Posterior vena cava (tissue), 2 donors: ENCODE measurements around the gene DDB1. TPM values are rescaled to one million over a fixed set of nuclear protein-coding genes. Genes with fewer than 3 reads are reported as not detected.

Experiments used
- DNase-seq: peaks from one replicate; pipeline ENCODE4 v3.0.0-alpha.2; 2020; ENCODE audit warnings: low spot score
- intact Hi-C, 2 donors: fragments of 100-400 bp; cut with DNase I; formaldehyde crosslinking; loops; one replicate each; pipeline versions ENCODE4 v1.14.1 to v1.14.2; 2022 to 2023
- total RNA-seq, 2 donors: library from RNA; stranded (reverse); fragmentation: NEBNext Ultra II Directional; extraction: Animal tissue kit (Norgen Biotek cat#: 25700); gene quantifications; one replicate each; pipeline ENCODE4 v1.2.1, GENCODE V29; 2021
- donor health status: DM: yes; HTN: yes; CAD: no.
- donor health status: DM: yes; HTN: yes; CAD: no.

DDB1 gene
- total RNA-seq, 2 donors from 2014 or later = 142 to 151 TPM

DNA sequence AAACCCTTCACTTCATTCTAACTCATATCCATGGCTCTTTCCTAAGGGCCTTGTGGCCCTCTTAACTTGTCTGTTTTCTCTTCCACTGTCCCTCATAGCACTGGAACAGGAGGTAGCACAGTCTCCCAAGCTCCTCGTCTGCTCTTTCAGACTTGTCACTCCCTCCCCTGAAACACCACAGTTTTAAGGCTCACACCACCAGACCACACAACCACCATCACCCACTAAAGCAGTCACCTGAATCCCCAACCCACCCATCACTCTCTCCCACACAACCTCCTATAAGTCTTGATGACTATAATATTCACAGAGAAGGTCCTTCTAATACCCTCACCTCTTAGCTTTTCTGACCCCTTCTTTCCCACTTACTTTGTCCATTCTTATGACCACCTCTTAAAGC, 26.7 kb downstream of the DDB1 start:
- DNase-seq = no peak
- intact Hi-C loops = no loop called here

DNA sequence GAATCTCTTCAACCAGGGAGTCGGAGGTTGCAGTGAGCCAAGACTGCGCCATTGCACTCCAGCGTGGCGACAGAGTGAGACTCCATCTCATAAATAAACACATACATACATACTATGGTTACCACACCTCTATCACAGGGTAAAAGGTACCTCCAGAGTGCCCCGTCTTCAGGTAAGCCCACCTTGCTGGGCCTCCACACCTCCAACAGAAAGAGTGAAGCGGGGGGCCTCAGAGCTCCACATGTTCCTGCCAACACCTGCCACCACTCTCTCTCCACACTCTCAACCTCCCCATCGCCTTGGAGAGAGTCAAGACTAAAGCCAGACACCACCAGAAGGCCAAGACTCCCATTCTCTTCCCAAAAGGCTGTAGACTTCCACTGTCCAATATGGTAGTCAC, 27.5 kb downstream of the DDB1 start:
- intact Hi-C loops = no loop called here
- DNase-seq = no peak

DNA sequence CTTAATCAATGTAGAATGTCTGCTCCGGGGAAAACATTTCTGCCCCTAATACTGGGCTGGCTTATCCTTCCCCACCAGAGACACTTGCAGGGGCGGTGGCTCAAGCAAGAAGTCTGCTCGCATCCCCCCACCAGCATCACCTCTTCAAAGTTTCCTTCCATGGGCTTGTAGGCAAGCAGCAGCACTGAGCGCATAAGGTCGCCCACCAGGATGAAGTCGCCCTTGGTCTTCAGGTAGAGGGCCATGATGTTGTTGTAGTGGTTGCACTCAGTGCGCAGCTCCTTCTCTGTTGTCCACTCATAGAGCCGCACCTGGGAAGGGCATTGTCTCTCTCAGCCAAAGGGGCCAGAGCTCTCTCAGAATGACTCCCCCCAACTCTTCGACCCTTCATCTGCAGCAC, 29.2 kb downstream of the DDB1 start:
- intact Hi-C loops = no loop called here
- peak; percentile 53 for DNase-seq

DNA sequence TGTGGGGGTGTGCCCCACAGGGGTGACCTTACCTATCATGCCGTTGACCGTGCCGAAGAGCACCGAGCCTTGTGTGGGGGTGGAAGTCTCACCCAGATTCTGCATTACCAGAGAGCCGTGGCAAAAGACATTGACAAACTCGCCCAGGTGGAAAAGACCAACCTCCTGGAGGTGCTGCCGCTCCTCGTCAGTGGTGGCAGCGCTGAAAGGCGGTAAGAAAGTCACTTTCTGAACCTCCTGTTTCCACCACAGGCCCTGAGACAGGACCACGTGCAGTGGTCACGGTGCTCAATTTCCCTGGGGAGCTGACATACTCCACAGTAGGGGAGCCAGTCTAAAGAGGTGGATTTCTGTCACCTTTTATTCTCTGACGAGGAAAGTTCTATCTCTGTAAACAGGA, 30.4 kb downstream of the DDB1 start:
- intact Hi-C loops = no loop called here
- DNase-seq = no peak

DNA sequence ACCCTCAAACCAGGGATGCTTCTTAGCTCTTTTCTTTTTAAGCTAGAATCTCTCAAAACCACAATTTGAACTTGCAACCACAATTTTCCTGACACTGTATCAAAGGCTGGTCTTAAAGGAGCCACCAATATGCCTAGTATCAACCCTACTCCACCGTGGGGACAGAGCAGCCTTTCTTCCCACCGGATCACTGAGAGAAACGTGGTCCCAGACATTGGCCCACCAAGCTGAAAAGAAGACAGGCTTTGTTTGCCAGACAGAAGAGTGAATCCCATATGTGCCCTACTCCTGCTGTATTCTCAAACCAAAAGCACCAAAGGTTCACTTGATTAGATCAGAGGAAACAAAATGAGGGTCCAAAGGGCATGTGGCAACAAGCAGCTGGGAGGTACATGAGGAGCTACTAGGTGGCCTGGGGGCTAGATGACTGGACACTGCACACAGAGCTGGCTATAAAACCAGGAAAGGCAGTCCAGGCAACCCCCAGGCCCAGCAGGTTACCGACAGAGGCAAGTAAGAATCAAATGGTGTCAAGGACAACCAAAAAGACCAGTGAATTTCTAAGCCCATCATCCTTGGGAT, 34.2 kb downstream of the DDB1 start:
- no peak for DNase-seq
- intact Hi-C loops = no loop called here

DNA sequence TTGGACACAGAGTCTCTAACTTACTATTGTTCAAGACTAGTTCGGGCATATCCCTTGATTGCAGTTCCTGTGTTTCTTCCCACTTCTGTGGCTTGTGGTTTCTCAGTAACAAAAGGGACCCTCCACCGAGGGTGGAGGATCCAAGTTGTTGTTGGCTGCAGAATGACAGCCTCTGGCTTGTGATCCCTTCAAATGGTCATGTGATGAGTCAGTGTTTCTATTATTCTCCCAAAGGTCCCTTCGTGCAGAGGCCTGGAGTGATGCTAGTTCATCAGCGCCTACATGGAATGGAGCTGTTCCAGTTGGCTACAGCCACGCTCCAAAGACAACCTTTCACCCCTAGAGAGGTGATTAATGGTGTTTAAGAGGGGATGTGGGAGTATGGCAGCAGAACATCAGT, 35.2 kb downstream of the DDB1 start:
- no peak for DNase-seq

DNA sequence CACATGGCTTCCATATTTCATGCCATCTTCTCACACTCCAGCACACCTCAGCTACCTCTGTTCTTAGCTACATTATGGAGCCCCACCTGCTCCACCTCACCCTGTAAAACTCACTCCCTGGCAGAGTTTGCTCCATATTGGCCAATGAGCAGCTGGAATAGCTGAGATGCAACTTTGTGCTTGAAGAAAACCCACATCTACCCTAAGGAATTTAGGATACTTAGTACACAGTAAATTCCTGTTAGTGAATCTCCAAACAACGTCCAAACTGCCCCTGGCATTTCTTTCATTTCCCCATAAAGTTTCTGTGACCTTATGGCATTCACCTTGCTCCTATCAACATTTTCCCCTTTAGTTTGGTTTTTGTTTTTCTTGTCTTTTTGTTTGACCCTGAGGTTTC, 35.6 kb downstream of the DDB1 start:
- DNase-seq = no peak
- intact Hi-C loops = no loop called here

More for the DNA sequence above, 35.2 kb downstream of the DDB1 start:
- intact Hi-C loops = no loop called here

DNA sequence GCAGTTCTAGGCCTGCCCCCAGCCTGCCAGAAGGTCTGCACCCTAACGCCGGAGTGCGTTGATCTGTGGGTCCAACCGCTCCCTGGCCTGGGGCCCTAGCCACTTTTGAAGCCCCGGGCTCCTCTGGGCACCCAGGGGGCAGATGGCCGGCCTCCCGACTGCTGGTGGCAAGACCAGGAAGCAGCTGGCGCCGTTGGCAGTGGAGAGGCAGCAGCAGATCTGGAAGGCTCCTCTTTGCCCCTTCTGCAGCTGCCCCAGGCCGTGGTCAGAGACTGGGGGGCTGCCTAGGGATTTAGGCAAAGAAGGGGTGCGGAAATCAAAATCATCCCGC, 37.3 kb downstream of the DDB1 start:
- intact Hi-C loops = no loop called here
- no peak for DNase-seq

DNA sequence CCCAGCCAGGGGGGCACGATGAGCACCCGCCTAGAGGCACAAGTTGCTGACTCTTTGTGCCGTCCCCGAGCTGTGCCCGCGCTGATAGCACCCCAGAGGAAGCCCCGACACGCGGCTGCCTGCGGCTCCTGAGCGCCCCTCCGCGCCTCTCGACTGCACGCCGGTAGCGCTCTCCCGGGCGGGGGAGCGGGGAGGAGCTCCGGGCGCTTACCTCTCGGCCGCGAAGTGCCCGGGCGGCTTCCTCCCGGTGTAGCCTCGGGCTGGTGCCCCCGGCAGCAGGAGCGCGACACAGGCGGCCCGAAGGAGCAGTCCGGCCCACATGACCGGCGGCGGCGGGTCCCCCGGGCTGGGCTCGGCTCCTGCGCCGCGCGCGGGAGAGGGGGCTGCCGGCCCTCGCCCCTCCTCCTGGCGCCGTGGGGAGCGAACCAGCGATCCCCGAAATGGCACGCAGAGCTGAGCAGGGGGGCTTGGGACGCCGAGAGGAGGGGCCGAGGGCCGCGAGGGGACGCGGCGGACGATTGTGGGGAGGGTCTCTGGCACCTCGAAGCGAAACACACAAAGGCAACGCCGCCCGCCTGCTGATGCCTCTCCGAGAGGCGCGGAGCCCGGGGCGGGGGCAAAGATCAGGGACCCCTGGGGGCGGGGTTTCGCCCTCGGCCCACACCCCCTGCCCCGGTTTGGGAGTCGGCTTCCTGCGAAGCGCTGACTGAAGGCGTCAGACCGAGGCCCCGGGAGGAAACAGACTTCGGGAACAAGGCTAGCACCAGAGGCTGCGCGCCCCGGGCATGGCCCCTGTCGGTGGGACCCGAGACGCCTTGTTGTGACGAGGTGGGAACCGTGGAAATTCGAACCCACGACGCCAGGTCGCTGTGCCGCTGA, 37.9 kb downstream of the DDB1 start, which contains the start of gene VWCE:
Gene VWCE (minus strand): TSS at position 600 of the 879 bp plus-strand sequence. CDS start 279 bp downstream, at position 321.
- intact Hi-C loops = no loop called here

DNA sequence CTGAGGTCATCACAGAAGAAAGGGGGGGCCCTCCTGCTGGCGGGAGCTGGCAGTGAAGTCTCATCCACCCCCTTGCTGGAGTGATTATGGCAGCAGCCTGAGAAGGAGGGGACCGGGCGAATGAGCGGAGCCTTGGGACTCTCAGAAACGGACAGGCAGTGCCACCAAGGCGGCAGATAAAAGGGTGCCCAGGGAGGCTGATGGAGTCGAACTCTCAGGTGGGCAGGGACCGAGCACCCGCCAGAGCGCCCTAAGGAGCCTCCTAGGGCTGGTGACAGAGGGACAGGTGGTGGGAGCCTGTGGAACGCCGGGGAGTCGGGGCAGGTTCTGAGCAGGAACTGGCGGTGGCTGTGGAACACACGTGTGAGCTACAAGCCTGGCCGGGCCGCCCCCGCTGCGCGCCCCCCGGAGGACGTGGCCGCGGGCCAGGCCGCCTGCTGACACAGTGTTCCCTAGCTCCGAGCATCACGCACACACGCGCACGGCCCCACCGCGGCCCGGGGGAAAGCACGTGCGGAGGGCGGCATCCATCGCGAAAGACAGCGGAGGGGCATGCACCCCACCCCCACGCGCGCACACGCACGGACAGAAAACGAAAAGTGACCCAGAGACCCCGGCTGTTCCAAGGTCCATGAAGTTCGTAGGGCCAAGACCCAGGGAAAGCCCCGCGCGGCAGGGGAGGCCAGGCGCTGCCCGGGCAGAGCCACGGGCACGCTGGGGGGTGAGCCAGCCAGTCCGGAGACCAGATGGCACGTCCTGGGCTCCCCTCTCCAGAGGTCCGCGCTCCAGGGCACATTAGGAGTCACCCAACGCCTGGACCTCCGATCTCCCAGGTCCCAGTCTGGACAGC, 38.8 kb downstream of the DDB1 start:
- intact Hi-C loops = no loop called here
- peak; percentile 87 for DNase-seq

More for the DNA sequence above, 37.9 kb downstream of the DDB1 start, which contains the start of gene VWCE:
- DNase-seq = peak; percentile 86

DNA sequence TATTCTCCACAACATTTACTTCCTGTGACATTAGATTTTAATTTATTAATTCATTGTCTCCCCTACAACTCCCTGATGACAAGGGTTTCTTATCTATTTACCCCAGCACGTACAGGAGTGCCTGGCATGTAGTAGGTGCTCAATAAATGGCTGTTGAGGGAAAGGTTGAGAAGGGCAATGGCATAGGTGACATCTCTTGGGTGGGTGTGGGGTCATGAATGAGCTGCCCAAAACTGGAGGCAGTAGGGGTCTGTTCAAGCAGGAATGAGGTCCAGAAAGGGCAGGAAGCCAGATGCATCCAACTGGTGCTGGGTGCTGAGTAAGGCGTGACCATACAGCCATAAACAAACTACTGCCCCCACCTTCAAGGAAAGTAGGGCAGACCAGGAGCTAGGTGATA, 40.5 kb downstream of the DDB1 start:
- no peak for DNase-seq
- intact Hi-C loops = no loop called here

DNA sequence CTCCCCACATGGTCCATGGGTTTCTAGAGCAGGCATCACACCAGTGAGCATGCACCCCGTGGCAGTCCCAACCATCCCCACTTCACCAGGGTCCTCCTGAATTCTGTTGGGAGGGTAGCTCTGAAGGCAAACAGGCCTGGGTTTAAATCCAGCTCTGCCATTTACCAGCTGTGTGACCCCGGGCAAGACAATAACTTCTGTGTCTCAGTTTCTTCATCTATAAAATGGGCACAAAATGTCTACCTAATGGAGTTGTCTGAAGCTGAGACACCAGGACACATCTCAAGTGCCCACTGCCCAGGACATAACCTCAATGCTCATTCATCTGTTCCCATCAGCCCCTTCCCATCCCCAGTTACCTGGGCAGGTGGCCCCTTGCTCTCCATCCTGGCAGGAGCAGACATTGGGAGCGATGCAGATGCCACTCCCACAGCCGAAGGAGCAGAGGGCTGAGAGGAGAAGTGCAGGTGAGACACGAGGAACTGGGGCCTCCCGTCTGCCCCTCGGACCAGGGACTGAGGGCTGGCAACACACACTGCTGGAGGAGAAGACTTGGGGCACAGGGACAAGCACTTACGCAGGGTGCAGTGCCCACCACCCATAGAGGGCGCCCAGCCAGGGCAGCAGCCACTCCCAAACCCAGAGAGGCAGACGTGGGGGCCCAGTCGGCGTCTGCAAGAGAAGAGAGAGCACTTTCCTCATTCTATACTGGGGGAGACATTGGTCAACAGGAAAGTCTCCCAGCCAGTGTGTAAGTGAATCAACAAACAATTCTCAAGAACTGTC, 41.8 kb downstream of the DDB1 start:
- intact Hi-C loops = no loop called here

DNA sequence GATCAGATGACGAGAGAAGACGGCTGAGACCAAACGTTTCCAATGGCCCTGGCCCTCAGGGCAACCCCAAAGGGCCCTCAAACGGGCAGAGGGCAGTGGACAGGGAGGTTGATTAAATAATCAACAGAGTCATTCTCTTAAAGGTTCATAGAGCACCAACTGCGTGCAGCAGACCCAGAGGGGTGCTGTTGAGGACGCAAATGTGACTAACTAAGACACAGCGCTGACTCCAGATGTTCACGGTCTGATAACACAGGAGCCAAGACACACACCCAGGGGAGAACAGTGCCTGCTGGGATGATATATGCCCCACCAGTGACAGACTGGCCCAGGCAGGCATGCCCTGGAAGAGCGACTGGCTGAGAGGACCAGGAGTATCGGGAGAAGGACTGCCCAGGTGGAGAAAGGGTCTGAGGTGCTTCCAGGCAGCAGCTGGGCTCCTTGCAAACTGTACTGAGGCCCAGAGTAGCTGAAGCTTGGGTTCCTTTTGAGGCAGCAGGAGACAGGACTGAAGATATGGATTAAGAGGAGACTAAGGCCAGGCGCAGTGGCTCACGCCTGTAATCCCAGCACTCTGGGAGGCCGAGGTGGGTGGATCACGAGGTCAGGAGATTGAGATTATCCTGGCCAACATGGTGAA, 45.4 kb downstream of the DDB1 start:
- DNase-seq = no peak
- intact Hi-C loops = no loop called here

More for the DNA sequence above, 41.8 kb downstream of the DDB1 start:
- no peak for DNase-seq

DNA sequence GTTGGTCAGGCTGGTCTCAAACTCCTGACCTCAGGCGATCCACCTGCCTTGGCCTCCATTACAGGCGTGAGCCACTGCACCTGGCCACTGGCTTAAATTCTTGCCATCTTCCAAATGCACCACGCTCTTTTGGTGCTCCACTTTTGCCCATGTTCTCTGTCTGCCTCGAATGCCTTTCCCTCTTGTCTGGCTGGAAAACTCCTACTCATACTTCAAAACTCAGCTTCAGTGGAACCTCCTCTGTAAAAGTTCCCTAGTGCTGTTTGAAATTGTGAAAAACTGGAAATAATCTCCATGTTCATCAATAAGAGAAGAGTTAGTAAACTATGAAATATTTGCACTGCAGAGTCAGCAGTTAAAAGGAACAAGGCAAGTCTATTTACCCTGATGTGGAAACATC, 49.3 kb downstream of the DDB1 start:
- no peak for DNase-seq
- intact Hi-C loops = no loop called here

DNA sequence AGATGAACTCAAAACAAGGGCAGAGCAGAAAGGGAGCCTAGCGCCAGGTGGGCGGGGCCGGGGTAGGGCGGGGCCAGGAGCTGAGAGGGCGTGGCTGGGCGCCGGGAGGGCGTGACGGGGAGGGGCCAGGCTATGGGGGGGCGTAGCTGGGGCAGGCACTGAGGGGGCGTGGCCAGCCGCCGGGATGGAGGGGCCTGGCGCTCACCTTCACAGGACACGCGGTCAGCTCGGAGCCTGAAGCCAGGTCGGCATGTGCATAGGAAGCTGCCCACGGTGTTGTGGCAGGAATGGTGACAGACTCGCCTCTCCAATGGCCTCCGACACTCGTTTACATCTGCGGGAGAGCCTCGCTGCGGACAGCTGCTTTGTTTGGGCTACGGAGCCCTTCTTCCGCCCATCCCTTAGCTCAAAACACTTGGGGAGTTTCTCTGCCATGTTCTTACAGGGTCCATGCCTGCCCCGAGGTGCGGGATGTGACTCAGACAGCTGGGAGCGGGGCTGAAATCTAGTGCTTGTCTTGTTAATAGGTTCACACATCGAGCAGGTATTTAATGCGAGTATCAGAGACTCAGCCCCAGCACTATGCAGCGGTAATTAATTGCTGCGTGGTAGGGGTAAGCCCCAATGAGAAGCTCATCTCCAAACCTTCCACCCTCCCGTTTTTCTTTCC, 51.2 kb downstream of the DDB1 start:
- intact Hi-C loops = no loop called here
- DNase-seq = no peak

DNA sequence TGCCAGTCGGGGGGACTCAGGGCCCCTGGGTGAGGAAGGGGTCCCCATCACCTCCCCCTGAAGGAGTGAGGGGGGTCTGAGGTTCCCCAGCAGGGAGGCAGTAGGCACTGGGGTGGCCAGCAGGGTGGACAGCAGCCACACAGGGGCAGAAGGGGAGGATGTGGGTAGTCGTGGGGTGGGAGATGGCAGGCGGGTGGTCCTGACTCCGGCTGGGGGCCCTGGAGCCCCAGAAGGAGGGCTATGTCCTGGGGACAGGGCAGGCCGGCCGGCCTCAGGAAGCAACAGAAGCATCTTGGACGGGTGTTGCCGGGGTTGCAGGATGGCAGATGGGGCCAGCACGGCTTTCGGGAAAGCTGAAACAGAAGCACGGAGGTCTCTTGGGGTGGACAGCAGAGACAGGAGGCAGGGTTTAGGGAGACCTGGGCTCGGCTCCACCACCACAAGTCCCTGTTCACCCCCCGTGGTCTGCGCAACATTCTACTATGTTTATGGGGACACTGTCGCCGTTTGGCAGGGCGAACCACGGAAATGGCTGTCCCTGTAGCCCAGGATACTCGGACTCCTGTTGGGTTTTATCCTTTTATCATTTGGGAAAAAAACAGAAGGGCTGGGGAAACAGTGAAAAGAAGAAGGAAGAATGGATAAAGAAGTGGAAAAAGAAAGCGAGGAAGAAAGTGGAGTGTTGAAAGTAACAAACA, 51.9 kb downstream of the DDB1 start:
- intact Hi-C loops = no loop called here
- DNase-seq = no peak

DNA sequence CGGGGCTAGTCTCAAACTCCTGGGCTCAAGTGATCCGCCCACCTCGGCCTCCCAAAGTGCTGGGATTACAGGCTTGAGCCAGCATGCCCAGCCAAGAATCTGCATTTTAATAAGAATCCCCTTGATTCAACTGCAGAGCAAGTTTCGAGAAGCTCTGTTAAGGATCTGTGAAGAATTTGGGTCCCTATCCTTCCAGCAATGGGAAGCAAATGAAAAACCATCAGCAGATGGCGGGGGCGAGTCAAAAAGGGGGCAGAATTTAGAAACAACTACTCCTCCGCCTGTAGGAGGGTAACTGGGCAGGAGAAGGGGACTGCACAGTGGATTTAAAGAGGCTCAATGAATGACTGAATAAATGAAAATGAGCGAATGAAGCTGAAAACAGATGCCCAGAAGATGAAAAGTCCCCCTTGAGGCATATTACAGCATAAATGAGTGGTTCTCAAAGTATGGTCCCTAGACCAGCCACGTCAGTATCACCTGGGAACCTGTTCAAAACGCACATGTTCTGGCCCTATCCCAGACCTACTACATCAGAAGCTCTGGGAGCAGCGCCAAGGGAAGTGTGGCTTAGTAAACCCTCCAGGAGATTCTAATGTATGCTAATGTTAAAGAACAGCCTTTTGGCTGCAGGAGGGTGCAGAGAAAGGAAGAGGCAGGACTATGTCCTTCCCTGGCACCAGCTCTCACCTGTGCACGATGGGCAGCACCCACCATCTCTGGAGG, 52.8 kb downstream of the DDB1 start:
- intact Hi-C loops = no loop called here
- no peak for DNase-seq
